Breast epithelium (tissue), 3 donors: ENCODE measurements around the gene CPA5.

Source experiments
- POLR2A ChIP-seq: fragments of 450-650 bp; IDR thresholded peaks from one replicate; pipeline ENCODE4 v1.6.1; 2016; ENCODE audit warnings: antibody characterized with exemption, mild to moderate bottlenecking, moderate library complexity
- POLR2AphosphoS5 ChIP-seq, 3 donors: sonication (generic); formaldehyde crosslinking; IDR thresholded peaks; one replicate each; pipeline ENCODE4 v1.6.1; 2017; ENCODE audit warnings: antibody characterized with exemption in 3 of 3

DNA sequence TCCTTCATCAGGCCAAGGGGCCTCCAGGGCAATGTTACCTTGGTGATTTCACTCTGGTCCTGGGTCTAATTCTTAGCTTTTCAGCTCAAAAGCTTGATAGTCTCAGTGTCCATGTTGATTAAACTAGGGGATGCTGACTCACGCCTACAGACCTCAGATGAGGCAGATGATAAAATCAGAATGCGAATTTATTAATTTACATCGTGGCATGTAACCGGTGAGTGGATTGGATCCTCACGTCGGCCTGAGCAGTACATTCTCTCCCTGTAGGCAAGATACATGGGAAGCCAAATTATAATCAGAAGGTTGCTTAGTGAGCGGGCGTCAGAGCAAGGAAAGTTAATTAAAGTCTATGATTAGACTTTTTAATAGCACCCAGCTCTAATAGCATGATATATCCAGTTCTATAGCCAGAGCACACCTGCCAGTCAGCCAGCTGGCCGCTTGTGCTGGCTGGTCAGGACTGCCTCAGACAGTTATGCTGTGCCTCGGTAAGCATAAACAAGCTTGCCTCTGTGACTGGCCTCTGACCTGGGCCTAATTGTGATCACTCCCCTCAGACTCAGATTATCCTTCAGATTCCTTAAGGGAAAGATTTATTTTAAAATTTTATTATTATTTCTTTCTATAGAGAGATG, 20.2 kb upstream of the CPA5 start:
- TF ChIP-seq POLR2AphosphoS5 (IDR thresholded peaks at IDR 0.05) (no peak), POLR2A (no peak)
